ENCODE measurements around the gene CD200R1.

Gene CD200R1

DNA sequence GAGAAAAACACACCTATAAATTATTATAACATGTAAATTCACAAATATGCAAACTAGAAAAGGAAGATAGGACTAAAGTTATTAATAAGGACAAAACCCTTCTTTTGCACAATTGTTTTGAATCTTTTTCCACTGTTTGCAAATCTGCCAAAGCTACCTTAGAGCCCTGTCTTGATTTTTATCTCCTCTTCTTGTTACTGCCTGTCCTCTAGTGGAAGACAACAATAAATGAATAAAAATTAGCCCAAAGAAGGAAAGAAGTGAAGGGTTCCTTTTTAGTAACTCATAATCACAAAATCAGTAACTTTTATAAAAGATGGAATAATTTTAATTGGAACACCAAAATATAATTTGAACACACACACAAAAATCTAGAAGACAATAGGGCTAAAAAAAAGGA, 2.7 kb downstream of the CD200R1 start:
- no peaks in the 10 kb centered on the region for H3K4me1 ChIP-seq (ENCODE audit: insufficient read depth, low read length)
- no peaks in the 10 kb centered on the region for H3K9me3 ChIP-seq (ENCODE audit: insufficient read depth, low read depth, low read length)
- no peak overlapping the region for H3K27ac ChIP-seq (ENCODE audit: low read length)
- no peaks in the 10 kb centered on the region for H3K27me3 ChIP-seq (ENCODE audit: insufficient read depth, low read length)
- no peaks in the 10 kb centered on the region for H3K36me3 ChIP-seq (ENCODE audit: insufficient read depth, low read depth, low read length)
- H3K4me3 ChIP-seq (ENCODE audit: low read length): no peak overlapping the region
- no peak overlapping the region for H3K9ac ChIP-seq (ENCODE audit: low read depth, low read length)

DNA sequence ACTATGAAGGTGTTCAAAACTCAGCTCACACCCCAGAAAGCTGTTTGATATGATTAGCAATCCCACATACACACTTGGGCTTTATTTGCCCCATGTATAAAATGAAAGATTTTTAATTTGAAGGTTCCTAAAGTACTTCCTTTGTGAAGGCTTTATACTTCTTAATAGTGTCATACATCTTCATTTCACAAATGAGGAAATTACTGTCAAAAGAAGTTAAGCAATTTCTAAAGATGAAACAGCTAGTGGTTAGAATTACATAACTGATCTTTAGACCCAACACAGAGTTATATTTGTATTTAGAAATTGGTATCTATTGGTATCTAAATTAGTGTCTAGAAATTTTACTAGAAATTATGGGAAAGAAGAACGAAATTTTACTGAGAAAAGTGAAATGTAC, 7.1 kb downstream of the CD200R1 start:
- H3K27me3 ChIP-seq (ENCODE audit: insufficient read depth, low read length): no peaks in the 10 kb centered on the region
- no peak overlapping the region for H3K27ac ChIP-seq (ENCODE audit: low read length)
- H3K9ac ChIP-seq (ENCODE audit: low read depth, low read length): no peak overlapping the region
- no peak overlapping the region for H3K4me3 ChIP-seq (ENCODE audit: low read length)
- H3K4me1 ChIP-seq (ENCODE audit: insufficient read depth, low read length): no peaks in the 10 kb centered on the region
- no peaks in the 10 kb centered on the region for H3K36me3 ChIP-seq (ENCODE audit: insufficient read depth, low read depth, low read length)
- H3K9me3 ChIP-seq (ENCODE audit: insufficient read depth, low read depth, low read length): peaks cover 13% of the 10 kb centered on the region

DNA sequence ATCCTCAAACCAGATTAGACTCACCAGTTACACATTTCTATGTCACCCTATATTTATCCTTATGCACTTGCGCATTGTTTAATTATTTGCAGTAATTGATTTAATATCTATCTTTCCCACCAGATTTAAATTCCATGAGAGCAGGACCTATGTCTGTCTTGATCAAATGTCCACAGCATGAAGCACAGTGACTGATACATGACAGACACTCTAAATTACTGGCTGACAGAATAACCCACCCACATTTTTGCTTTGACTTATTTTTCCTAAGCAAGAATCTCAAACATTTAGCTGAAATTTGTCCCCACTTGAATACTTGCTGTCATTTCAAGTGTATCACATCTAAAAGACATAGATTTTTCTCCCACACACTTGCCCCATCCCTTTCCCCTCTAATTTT, 7.5 kb downstream of the CD200R1 start:
- Histone ChIP-seq H3K9ac (ENCODE audit: low read depth, low read length) (no peak overlapping the region), H3K27me3 (ENCODE audit: insufficient read depth, low read length) (no peaks in the 10 kb centered on the region), H3K9me3 (ENCODE audit: insufficient read depth, low read depth, low read length) (peaks cover 13% of the 10 kb centered on the region), H3K4me3 (ENCODE audit: low read length) (no peak overlapping the region), H3K36me3 (ENCODE audit: insufficient read depth, low read depth, low read length) (no peaks in the 10 kb centered on the region), H3K4me1 (ENCODE audit: insufficient read depth, low read length) (no peaks in the 10 kb centered on the region), H3K27ac (ENCODE audit: low read length) (no peak overlapping the region)

DNA sequence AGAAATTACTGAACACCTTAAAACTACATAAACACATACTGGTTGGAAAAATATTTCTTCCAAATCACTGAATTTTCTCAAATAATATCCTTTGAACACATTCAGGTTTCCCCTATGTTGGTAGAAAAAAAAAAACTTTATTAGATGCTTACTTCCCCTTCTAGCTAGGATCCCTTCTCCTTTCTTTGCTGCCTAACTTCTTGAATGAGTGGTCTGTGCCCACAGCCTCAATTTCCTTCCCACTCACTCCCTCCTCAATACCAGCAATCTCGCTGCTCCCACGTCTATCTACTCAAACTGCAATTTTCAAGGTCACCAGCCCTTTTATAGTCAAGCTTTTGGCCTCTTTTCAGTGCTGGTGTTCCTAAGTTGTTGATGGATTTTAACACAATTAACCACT, 8.3 kb downstream of the CD200R1 start:
- Histone ChIP-seq H3K9ac (ENCODE audit: low read depth, low read length) (no peak overlapping the region), H3K27me3 (ENCODE audit: insufficient read depth, low read length) (no peaks in the 10 kb centered on the region), H3K4me1 (ENCODE audit: insufficient read depth, low read length) (no peaks in the 10 kb centered on the region), H3K9me3 (ENCODE audit: insufficient read depth, low read depth, low read length) (peaks cover 13% of the 10 kb centered on the region), H3K27ac (ENCODE audit: low read length) (no peak overlapping the region), H3K36me3 (ENCODE audit: insufficient read depth, low read depth, low read length) (no peaks in the 10 kb centered on the region), H3K4me3 (ENCODE audit: low read length) (no peak overlapping the region)

DNA sequence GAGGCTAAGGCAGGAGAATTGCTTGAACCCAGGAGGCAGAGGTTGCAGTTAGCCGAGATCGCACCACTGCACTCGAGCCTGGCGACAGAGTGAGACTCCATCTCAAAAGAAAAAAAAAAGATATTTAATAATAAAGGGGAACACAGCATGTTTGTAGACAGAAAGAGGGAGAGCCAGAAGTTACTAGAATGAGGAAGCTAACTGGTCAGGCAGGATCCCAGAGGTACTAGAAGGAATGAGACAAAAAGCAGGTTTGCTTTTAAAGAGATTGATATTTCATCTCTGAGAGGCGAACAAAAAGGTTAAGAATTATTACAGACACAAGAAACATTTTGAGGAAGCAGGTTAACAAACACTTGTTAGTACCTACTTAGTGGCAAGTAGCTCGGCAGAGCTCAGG, 9.2 kb downstream of the CD200R1 start:
- no peak overlapping the region for H3K27ac ChIP-seq (ENCODE audit: low read length)
- H3K27me3 ChIP-seq (ENCODE audit: insufficient read depth, low read length): no peaks in the 10 kb centered on the region
- H3K36me3 ChIP-seq (ENCODE audit: insufficient read depth, low read depth, low read length): no peaks in the 10 kb centered on the region
- peaks cover 13% of the 10 kb centered on the region for H3K9me3 ChIP-seq (ENCODE audit: insufficient read depth, low read depth, low read length)
- H3K4me3 ChIP-seq (ENCODE audit: low read length): no peak overlapping the region
- no peaks in the 10 kb centered on the region for H3K4me1 ChIP-seq (ENCODE audit: insufficient read depth, low read length)
- H3K9ac ChIP-seq (ENCODE audit: low read depth, low read length): no peak overlapping the region

DNA sequence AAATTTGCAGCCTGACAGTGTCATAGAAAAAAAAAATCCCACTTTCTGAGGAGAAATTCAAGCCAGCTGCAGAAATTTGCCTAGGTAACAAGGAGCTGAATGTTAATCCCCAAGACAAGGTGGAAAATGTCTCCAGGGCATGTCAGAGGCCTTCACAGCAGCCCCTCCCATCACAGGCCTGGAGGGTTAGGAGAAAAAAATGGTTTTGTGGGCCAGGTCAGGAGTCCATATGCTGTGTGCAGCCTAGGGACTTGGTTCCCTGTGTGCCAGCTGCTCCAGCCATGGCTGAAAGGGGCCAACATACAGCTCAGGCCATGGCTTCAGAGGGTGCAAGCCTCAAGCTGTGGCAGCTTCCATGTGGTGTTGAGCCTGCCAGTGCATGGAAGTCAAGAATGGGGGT, 11.2 kb downstream of the CD200R1 start:
- Histone ChIP-seq H3K9me3 (ENCODE audit: insufficient read depth, low read depth, low read length) (peaks cover 13% of the 10 kb centered on the region), H3K27ac (ENCODE audit: low read length) (no peak overlapping the region), H3K4me3 (ENCODE audit: low read length) (no peak overlapping the region), H3K4me1 (ENCODE audit: insufficient read depth, low read length) (no peaks in the 10 kb centered on the region), H3K9ac (ENCODE audit: low read depth, low read length) (no peak overlapping the region), H3K27me3 (ENCODE audit: insufficient read depth, low read length) (no peaks in the 10 kb centered on the region), H3K36me3 (ENCODE audit: insufficient read depth, low read depth, low read length) (no peaks in the 10 kb centered on the region)

DNA sequence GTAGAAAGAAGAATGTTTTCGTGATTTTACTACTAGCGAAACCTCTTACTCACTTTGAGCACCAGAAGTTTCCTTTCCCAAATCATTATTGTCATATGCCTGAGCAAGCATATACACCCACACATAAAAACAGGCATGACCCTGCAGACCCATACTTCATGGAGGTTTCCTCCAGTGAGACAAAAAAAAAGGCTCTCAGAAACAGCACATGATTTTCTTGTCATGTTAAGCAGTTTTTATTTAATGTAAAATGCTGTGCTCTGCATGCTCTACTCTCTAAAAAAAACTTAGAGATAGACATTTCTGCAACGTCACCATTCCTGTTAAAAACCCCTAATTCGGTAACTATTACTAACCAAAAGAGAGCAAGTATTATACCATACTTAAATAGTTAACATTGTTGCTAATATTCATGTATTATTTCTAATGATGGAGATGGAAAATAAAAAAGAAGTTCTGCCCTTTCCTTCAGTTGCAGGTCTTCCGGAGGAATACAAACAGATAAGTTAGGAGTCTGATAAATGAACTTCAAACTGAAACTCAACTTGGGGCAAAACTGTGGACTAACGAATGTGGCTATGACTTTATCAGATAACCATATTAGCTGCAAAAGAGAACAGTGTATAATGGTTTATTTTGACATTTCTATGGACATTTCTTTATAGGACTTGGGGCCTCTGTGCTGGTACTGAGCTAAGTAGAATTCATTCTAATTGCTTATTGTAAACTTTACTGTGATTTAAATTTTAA, 15.9 kb downstream of the CD200R1 start:
- Histone ChIP-seq H3K4me1 (ENCODE audit: insufficient read depth, low read length) (no peaks in the 10 kb centered on the region), H3K9ac (ENCODE audit: low read depth, low read length) (no peak overlapping the region), H3K9me3 (ENCODE audit: insufficient read depth, low read depth, low read length) (peaks cover 11% of the 10 kb centered on the region), H3K27me3 (ENCODE audit: insufficient read depth, low read length) (no peaks in the 10 kb centered on the region), H3K36me3 (ENCODE audit: insufficient read depth, low read depth, low read length) (no peaks in the 10 kb centered on the region), H3K27ac (ENCODE audit: low read length) (no peak overlapping the region), H3K4me3 (ENCODE audit: low read length) (no peak overlapping the region)

DNA sequence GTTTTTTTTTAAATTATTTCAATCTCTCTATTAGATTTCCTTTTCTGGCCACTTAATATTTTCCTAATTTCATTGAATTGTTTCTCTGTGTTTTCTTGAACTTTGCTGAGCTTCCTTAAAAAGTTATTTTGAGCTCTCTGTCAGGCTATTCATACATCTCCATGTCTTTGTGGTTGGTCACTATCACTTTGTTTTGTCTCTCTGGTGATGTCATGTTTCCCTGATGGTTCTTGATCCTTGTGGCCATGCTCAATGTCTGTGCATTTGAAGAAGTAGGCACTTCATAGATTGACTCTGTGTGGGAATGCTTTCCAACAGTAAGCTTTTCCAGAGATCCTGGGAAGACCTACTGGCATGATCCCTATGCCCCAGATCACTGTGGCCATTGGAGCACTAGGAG, 18.6 kb downstream of the CD200R1 start:
- Histone ChIP-seq H3K9ac (ENCODE audit: low read depth, low read length) (no peak overlapping the region), H3K4me1 (ENCODE audit: insufficient read depth, low read length) (no peaks in the 10 kb centered on the region), H3K27me3 (ENCODE audit: insufficient read depth, low read length) (no peaks in the 10 kb centered on the region), H3K36me3 (ENCODE audit: insufficient read depth, low read depth, low read length) (no peaks in the 10 kb centered on the region), H3K27ac (ENCODE audit: low read length) (no peak overlapping the region), H3K9me3 (ENCODE audit: insufficient read depth, low read depth, low read length) (no peaks in the 10 kb centered on the region), H3K4me3 (ENCODE audit: low read length) (no peak overlapping the region)

DNA sequence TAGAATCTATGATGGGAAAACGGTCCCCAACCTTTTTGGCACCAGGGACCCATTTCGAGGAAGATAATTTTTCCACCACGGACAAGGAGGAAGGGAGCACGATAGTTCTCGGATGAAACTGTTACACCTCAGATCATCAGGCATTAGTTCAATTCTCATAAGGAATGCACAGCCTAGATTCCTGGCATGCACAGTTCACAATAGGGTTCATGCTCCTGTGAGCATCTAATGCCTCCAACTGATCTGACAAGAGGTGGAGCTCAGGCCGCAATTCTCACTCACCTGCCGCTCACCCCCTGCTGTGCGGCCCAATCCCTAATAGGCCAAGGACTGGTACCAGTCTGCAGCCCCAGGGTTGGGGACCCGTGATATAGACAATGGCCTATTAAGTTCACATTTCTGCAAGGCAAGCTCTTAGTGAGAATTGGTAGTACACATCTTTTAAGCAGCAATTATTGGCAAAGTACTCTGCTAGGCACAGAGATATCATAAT, 26.5 kb downstream of the CD200R1 start:
- no peak overlapping the region for H3K27ac ChIP-seq (ENCODE audit: low read length)
- H3K9ac ChIP-seq (ENCODE audit: low read depth, low read length): no peak overlapping the region
- H3K9me3 ChIP-seq (ENCODE audit: insufficient read depth, low read depth, low read length): no peaks in the 10 kb centered on the region; the same call in 1 of the 2 replicates
- H3K27me3 ChIP-seq (ENCODE audit: insufficient read depth, low read length): no peaks in the 10 kb centered on the region
- H3K4me1 ChIP-seq (ENCODE audit: insufficient read depth, low read length): no peaks in the 10 kb centered on the region; the same call in 1 of the 2 replicates
- H3K36me3 ChIP-seq (ENCODE audit: insufficient read depth, low read depth, low read length): no peaks in the 10 kb centered on the region
- H3K4me3 ChIP-seq (ENCODE audit: low read length): no peak overlapping the region

DNA sequence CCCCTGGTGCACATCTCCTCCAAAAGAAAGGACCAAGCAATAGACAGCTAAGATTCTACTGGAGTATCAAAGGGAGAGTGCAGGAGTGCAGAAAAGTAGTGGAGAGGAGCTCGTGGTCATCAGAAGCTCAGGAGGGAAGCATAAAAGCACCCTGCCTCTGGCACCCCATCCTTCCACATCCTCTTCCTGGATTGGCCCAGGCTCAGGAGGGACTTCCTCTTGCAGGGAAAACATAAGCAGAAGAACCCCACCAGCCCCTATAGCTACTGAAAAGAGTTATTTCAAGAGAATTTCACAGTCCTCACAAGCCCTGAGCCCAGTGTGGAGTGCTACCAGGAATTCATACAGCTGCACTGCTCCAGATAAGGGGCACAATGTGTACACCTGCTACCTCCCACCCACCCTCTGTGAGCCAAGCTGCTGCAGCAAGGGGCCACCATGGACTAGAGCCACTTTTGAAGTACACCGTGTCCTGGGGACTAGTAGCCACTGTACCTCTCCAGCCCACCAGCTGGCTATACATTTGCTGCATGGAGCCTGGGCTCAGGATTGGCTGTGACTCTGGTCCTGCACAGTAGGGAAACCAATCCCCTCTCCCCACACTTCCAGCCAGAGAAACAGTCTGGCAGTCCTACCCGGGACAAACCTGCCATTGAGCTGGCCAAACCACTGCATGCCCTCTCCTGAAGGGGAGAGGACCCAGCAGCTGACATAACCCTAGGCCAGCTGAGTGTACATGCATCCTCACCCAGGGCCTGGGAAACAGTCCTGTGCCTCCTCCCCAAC, 43.0 kb downstream of the CD200R1 start:
- H3K4me1 ChIP-seq (ENCODE audit: insufficient read depth, low read length): no peaks in the 10 kb centered on the region
- no peak overlapping the region for H3K9ac ChIP-seq (ENCODE audit: low read depth, low read length)
- no peak overlapping the region for H3K4me3 ChIP-seq (ENCODE audit: low read length)
- no peaks in the 10 kb centered on the region for H3K27me3 ChIP-seq (ENCODE audit: insufficient read depth, low read length)
- 0 out of 2 replicates have a peak, but pooled peaks cover under 1% of the 10 kb centered on the region for H3K9me3 ChIP-seq (ENCODE audit: insufficient read depth, low read depth, low read length)
- no peaks in the 10 kb centered on the region for H3K36me3 ChIP-seq (ENCODE audit: insufficient read depth, low read depth, low read length)
- no peak overlapping the region for H3K27ac ChIP-seq (ENCODE audit: low read length)

DNA sequence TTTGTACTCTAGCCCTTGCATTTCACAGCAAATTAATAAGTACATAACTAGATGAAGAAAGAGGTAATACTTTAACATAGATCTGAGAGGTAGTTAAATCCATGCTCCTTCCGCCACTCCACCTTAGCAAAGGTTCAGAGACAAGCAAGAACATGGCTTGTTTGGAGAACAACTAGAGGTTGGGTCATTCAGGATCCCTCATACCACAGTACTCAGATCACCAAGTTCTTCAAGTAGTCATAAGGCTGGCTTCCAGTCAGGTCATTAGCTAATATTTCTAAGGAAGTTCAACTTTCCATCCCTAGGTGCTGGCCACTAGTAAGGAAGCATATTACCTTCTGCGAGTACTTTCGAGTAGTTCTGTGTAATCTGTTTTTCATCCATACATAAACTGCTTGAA, 44.1 kb downstream of the CD200R1 start:
- Histone ChIP-seq H3K4me3 (ENCODE audit: low read length) (no peak overlapping the region), H3K27ac (ENCODE audit: low read length) (no peak overlapping the region), H3K36me3 (ENCODE audit: insufficient read depth, low read depth, low read length) (no peaks in the 10 kb centered on the region), H3K4me1 (ENCODE audit: insufficient read depth, low read length) (no peaks in the 10 kb centered on the region), H3K9me3 (ENCODE audit: insufficient read depth, low read depth, low read length) (no peaks in the 10 kb centered on the region), H3K27me3 (ENCODE audit: insufficient read depth, low read length) (no peaks in the 10 kb centered on the region), H3K9ac (ENCODE audit: low read depth, low read length) (no peak overlapping the region)

DNA sequence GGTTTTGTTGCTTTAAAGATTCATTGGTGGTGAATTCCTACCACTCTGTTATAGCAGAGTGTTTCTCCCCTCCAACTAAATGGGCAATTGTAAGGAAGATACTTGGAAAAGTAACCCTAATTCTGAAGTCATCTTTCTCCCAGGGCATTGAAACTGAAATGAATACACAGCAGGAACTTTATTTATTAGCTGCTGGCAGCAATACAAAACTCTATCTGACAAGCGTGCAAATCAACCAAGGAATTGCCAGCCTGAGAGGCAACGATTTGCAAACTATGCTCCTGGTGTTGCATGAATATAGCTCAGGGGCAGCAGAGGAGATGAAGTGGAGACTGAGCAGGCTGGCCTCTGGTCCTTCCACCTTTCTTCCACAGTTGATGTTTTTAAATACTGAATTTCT, 48.9 kb downstream of the CD200R1 start:
- Histone ChIP-seq H3K4me1 (ENCODE audit: insufficient read depth, low read length) (no peaks in the 10 kb centered on the region), H3K27me3 (ENCODE audit: insufficient read depth, low read length) (no peaks in the 10 kb centered on the region), H3K9ac (ENCODE audit: low read depth, low read length) (no peak overlapping the region), H3K27ac (ENCODE audit: low read length) (no peak overlapping the region), H3K9me3 (ENCODE audit: insufficient read depth, low read depth, low read length) (no peaks in the 10 kb centered on the region), H3K4me3 (ENCODE audit: low read length) (no peak overlapping the region), H3K36me3 (ENCODE audit: insufficient read depth, low read depth, low read length) (no peaks in the 10 kb centered on the region)

Measured in iPS-20b (cell line).